Measurements from ENCODE around the gene LHCGR. TPM values are rescaled to one million over a fixed set of nuclear protein-coding genes. Genes with fewer than 3 reads are reported as not detected.
A peak's percentile ranks its signal among the peaks of the same experiment; 100 is the strongest.

LHCGR gene
- polyA plus RNA-seq, 1 donor = 0.03 TPM

GRCh38 chr2:48725696-48726494, 29.6 kb downstream of the LHCGR start:
- no CpG with 5 or more reads among the region's 7 CpGs for WGBS (ENCODE audit: insufficient coverage, low lambda C conversion rate)
- H3K27ac ChIP-seq (ENCODE audit: low read length) = no peak overlapping the region
- peaks cover 2% of the 10 kb centered on the region for H3K27me3 ChIP-seq (ENCODE audit: control insufficient read depth, insufficient read depth, low read length)
- H3K4me1 ChIP-seq (ENCODE audit: control insufficient read depth, insufficient read depth, low read length) = no peaks in the 10 kb centered on the region
- no peak for DNase-seq
- H3K4me3 ChIP-seq (ENCODE audit: low read length) = no peak overlapping the region
- H3K36me3 ChIP-seq (ENCODE audit: control insufficient read depth, insufficient read depth, low read length) = no peaks in the 10 kb centered on the region
- H3K9me3 ChIP-seq (ENCODE audit: control insufficient read depth, low read depth, low read length) = no peaks in the 10 kb centered on the region

GRCh38 chr2:48724278-48724677, 31.2 kb downstream of the LHCGR start:
- Histone ChIP-seq H3K36me3 (ENCODE audit: control insufficient read depth, insufficient read depth, low read length) (no peaks in the 10 kb centered on the region), H3K27ac (ENCODE audit: low read length) (no peak overlapping the region), H3K4me3 (ENCODE audit: low read length) (no peak overlapping the region), H3K27me3 (ENCODE audit: control insufficient read depth, insufficient read depth, low read length) (peaks cover 5% of the 10 kb centered on the region), H3K9me3 (ENCODE audit: control insufficient read depth, low read depth, low read length) (no peaks in the 10 kb centered on the region), H3K4me1 (ENCODE audit: control insufficient read depth, insufficient read depth, low read length) (no peaks in the 10 kb centered on the region)
- no peak for DNase-seq
- WGBS (ENCODE audit: insufficient coverage, low lambda C conversion rate) = no CpG with 5 or more reads among the region's 2 CpGs

- H3K36me3 ChIP-seq (ENCODE audit: control insufficient read depth, insufficient read depth, low read length) = no peaks in the 10 kb centered on the region
- no peak overlapping the region for H3K27ac ChIP-seq (ENCODE audit: low read length)
- DNase-seq = no peak
- H3K9me3 ChIP-seq (ENCODE audit: control insufficient read depth, low read depth, low read length) = no peaks in the 10 kb centered on the region
- H3K4me1 ChIP-seq (ENCODE audit: control insufficient read depth, insufficient read depth, low read length) = no peaks in the 10 kb centered on the region
- no peak overlapping the region for H3K4me3 ChIP-seq (ENCODE audit: low read length)
- H3K27me3 ChIP-seq (ENCODE audit: control insufficient read depth, insufficient read depth, low read length) = peaks cover 5% of the 10 kb centered on the region
These were observed 32.4 kb downstream of the LHCGR start for GRCh38 chr2:48723129-48723528.

- WGBS (ENCODE audit: insufficient coverage, low lambda C conversion rate) = no CpG with 5 or more reads among the region's 1 CpG
- no peaks in the 10 kb centered on the region for H3K36me3 ChIP-seq (ENCODE audit: control insufficient read depth, insufficient read depth, low read length)
- H3K9me3 ChIP-seq (ENCODE audit: control insufficient read depth, low read depth, low read length) = no peaks in the 10 kb centered on the region
- peaks cover 5% of the 10 kb centered on the region for H3K27me3 ChIP-seq (ENCODE audit: control insufficient read depth, insufficient read depth, low read length)
- H3K4me1 ChIP-seq (ENCODE audit: control insufficient read depth, insufficient read depth, low read length) = no peaks in the 10 kb centered on the region
- no peak overlapping the region for H3K4me3 ChIP-seq (ENCODE audit: low read length)
- DNase-seq = no peak
- H3K27ac ChIP-seq (ENCODE audit: low read length) = no peak overlapping the region
These were observed 33.1 kb downstream of the LHCGR start for GRCh38 chr2:48722391-48722790.

- no peak for DNase-seq
- WGBS (ENCODE audit: insufficient coverage, low lambda C conversion rate) = 100% methylated on average over 1 of the region's 2 CpGs
These were observed 34.4 kb downstream of the LHCGR start for GRCh38 chr2:48721158-48721557.

GRCh38 chr2:48719480-48720177, 35.9 kb downstream of the LHCGR start:
- Histone ChIP-seq H3K27ac (ENCODE audit: low read length) (no peak overlapping the region), H3K36me3 (ENCODE audit: control insufficient read depth, insufficient read depth, low read length) (no peaks in the 10 kb centered on the region), H3K4me1 (ENCODE audit: control insufficient read depth, insufficient read depth, low read length) (no peaks in the 10 kb centered on the region), H3K9me3 (ENCODE audit: control insufficient read depth, low read depth, low read length) (no peaks in the 10 kb centered on the region), H3K27me3 (ENCODE audit: control insufficient read depth, insufficient read depth, low read length) (peaks cover 3% of the 10 kb centered on the region), H3K4me3 (ENCODE audit: low read length) (no peak overlapping the region)
- DNase-seq = no peak
- no CpG with 5 or more reads among the region's 3 CpGs for WGBS (ENCODE audit: insufficient coverage, low lambda C conversion rate)

More at GRCh38 chr2:48721158-48721557, 34.4 kb downstream of the LHCGR start:
- no peaks in the 10 kb centered on the region for H3K9me3 ChIP-seq (ENCODE audit: control insufficient read depth, low read depth, low read length)
- no peaks in the 10 kb centered on the region for H3K36me3 ChIP-seq (ENCODE audit: control insufficient read depth, insufficient read depth, low read length)
- peaks cover 5% of the 10 kb centered on the region for H3K27me3 ChIP-seq (ENCODE audit: control insufficient read depth, insufficient read depth, low read length)
- H3K4me3 ChIP-seq (ENCODE audit: low read length) = no peak overlapping the region
- no peak overlapping the region for H3K27ac ChIP-seq (ENCODE audit: low read length)
- H3K4me1 ChIP-seq (ENCODE audit: control insufficient read depth, insufficient read depth, low read length) = no peaks in the 10 kb centered on the region

GRCh38 chr2:48717846-48718245, 37.7 kb downstream of the LHCGR start:
- Histone ChIP-seq H3K9me3 (ENCODE audit: control insufficient read depth, low read depth, low read length) (no peaks in the 10 kb centered on the region), H3K36me3 (ENCODE audit: control insufficient read depth, insufficient read depth, low read length) (no peaks in the 10 kb centered on the region), H3K27ac (ENCODE audit: low read length) (no peak overlapping the region), H3K4me1 (ENCODE audit: control insufficient read depth, insufficient read depth, low read length) (no peaks in the 10 kb centered on the region), H3K4me3 (ENCODE audit: low read length) (no peak overlapping the region), H3K27me3 (ENCODE audit: control insufficient read depth, insufficient read depth, low read length) (peaks cover 3% of the 10 kb centered on the region)
- WGBS (ENCODE audit: insufficient coverage, low lambda C conversion rate) = no CpG with 5 or more reads among the region's 3 CpGs
- no peak for DNase-seq

- no peaks in the 10 kb centered on the region for H3K4me1 ChIP-seq (ENCODE audit: control insufficient read depth, insufficient read depth, low read length)
- H3K36me3 ChIP-seq (ENCODE audit: control insufficient read depth, insufficient read depth, low read length) = no peaks in the 10 kb centered on the region
- no CpG with 5 or more reads among the region's 1 CpG for WGBS (ENCODE audit: insufficient coverage, low lambda C conversion rate)
- H3K9me3 ChIP-seq (ENCODE audit: control insufficient read depth, low read depth, low read length) = no peaks in the 10 kb centered on the region
- no peak for DNase-seq
- no peak overlapping the region for H3K27ac ChIP-seq (ENCODE audit: low read length)
- H3K4me3 ChIP-seq (ENCODE audit: low read length) = no peak overlapping the region
- peaks cover 5% of the 10 kb centered on the region for H3K27me3 ChIP-seq (ENCODE audit: control insufficient read depth, insufficient read depth, low read length)
These were observed 39.6 kb downstream of the LHCGR start for GRCh38 chr2:48715956-48716355.

- no peaks in the 10 kb centered on the region for H3K36me3 ChIP-seq (ENCODE audit: control insufficient read depth, insufficient read depth, low read length)
These were observed 40.3 kb downstream of the LHCGR start for GRCh38 chr2:48715042-48715899.

GRCh38 chr2:48714245-48714644, 41.3 kb downstream of the LHCGR start:
- Histone ChIP-seq H3K36me3 (ENCODE audit: control insufficient read depth, insufficient read depth, low read length) (no peaks in the 10 kb centered on the region), H3K27ac (ENCODE audit: low read length) (no peak overlapping the region), H3K27me3 (ENCODE audit: control insufficient read depth, insufficient read depth, low read length) (peaks cover 3% of the 10 kb centered on the region), H3K9me3 (ENCODE audit: control insufficient read depth, low read depth, low read length) (no peaks in the 10 kb centered on the region), H3K4me3 (ENCODE audit: low read length) (no peak overlapping the region), H3K4me1 (ENCODE audit: control insufficient read depth, insufficient read depth, low read length) (no peaks in the 10 kb centered on the region)
- WGBS (ENCODE audit: insufficient coverage, low lambda C conversion rate) = no CpG with 5 or more reads among the region's 2 CpGs
- DNase-seq = no peak

More at GRCh38 chr2:48715042-48715899, 40.3 kb downstream of the LHCGR start:
- Histone ChIP-seq H3K27me3 (ENCODE audit: control insufficient read depth, insufficient read depth, low read length) (peaks cover 3% of the 10 kb centered on the region), H3K27ac (ENCODE audit: low read length) (no peak overlapping the region), H3K9me3 (ENCODE audit: control insufficient read depth, low read depth, low read length) (no peaks in the 10 kb centered on the region), H3K4me3 (ENCODE audit: low read length) (no peak overlapping the region), H3K4me1 (ENCODE audit: control insufficient read depth, insufficient read depth, low read length) (no peaks in the 10 kb centered on the region)
- peak; percentile 49 to 70 for DNase-seq
- WGBS (ENCODE audit: insufficient coverage, low lambda C conversion rate) = 73% methylated on average over 3 of the region's 7 CpGs

Data from large intestine (tissue), 3 donors.